ENCODE measurements around the gene FOXJ1. TPM values are rescaled to one million over a fixed set of nuclear protein-coding genes. Genes with fewer than 3 reads are reported as not detected.

Gene FOXJ1
- total and polyA plus RNA-seq, 4 donors = 32.5 to 95.0 (median 50.3) TPM

DNA sequence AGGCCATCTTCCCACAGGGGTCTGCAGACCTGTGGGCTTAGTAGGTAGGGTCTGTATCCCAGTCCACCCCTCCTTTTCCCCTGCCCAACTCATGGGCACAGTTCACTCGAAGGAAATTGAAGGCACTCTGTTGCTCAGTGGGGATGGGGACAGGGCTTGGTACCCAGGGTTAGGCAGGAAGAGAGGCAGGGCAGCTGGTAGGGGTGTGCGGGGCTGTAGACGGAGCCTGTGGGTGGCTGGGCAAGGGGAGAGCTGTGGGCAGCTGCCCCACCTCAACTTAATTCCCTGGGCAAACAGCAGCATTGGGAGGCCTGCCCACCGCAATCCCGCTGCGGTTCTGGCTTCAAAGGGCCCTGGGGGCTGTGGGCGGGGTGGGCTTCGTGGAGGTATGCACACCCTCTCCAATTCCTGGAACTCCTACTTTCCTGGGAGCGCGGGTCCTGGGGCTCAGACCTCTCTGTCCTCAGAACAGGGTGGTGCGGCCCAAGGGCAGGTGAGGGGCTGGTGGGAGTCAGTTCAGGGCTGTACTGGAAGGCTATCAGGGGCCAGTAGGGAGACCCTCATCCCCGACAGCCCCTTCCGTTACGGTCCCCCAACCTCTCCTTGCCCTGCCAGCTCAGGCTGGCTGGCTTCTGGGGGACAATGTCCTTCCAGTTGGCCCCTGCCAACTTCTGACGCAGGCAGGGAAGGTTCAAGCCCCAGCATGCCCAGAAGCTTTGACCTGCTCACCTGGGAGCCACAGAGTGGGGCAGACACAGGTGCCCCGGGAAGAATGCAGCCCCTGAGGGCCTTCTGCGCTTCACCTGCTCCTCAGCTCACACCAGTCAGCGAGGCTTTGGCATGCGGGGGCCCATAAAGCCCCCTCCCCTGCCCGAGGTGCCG lies 9.1 kb downstream of the FOXJ1 start:
- TF ChIP-seq CTCF (IDR thresholded peaks at IDR 0.05; ENCODE audit: control extremely low read depth, extremely low read depth) = no peak
- no peaks in the 10 kb centered on the region for H3K36me3 ChIP-seq (ENCODE audit: control insufficient read depth in 4 of 4, insufficient read depth in 4 of 4, low read length in 4 of 4)
- H3K4me3 ChIP-seq = no peak overlapping the region
- 74 to 78% methylated on average over 20 to 21 of the region's 21 CpGs for WGBS, 2 donors
- ATAC-seq (ENCODE audit: insufficient read depth, low FRiP score) = no peak
- DNase-seq = peak; percentile 20 to 33 (median 32)
- H3K9me3 ChIP-seq (ENCODE audit: control insufficient read depth in 4 of 4, insufficient read depth in 3 of 4, low read length in 3 of 4) = no peaks in the 10 kb centered on the region
- peaks cover 0 to 51% (median 48%) of the 10 kb centered on the region in 3 donors for H3K27me3 ChIP-seq (ENCODE audit: control insufficient read depth in 3 of 3, insufficient read depth in 3 of 3, low read length in 2 of 3)
- H3K4me1 ChIP-seq (ENCODE audit: control insufficient read depth in 5 of 5, insufficient read depth in 5 of 5, low read length in 5 of 5) = peaks cover 0 to 27% (median 0%) of the 10 kb centered on the region in 5 donors
- H3K9ac ChIP-seq (ENCODE audit: insufficient read depth in 1 of 2, low read length in 2 of 2) = no peak overlapping the region
- no peak overlapping the region for H3K27ac ChIP-seq (ENCODE audit: low read depth in 1 of 2, low read length in 1 of 2)

DNA sequence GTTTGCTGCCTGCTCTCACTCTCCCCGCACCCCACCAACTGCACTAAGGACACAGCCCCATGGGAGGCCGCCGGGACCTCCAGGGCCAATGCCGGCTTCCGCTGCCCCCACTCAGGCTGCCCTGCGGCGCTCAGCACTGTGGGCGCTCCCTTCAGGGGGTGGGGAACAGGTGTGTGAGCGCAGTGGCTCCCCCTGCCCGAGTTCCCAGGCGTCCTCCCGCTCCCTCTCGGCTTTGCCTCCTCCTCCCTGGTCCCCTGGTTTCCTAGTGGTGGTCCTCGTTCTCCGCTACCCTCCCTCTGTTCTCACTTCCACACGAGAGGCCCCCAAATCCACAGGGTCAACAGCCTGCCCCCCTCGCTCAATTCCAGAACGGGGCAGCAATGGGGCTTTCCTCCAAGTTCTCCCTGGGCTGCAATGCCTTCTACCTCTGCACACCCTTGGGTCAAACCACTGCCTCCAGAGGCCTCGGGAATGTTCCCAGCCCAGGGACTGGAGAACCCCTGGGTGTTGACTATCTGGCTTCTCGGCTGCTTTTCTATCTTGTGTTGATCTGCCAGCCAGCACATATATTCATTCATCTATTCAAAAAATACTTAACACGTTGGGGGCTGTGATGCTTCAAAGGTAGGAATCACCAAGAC lies 9.9 kb downstream of the FOXJ1 start:
- DNase-seq (no peak), ATAC-seq (ENCODE audit: insufficient read depth, low FRiP score) (no peak)
- Histone ChIP-seq H3K27ac (ENCODE audit: low read depth in 1 of 2, low read length in 1 of 2) (no peak overlapping the region), H3K4me1 (ENCODE audit: control insufficient read depth in 5 of 5, insufficient read depth in 5 of 5, low read length in 5 of 5) (peaks cover 0 to 27% (median 0%) of the 10 kb centered on the region in 5 donors), H3K36me3 (ENCODE audit: control insufficient read depth in 4 of 4, insufficient read depth in 4 of 4, low read length in 4 of 4) (no peaks in the 10 kb centered on the region), H3K27me3 (ENCODE audit: control insufficient read depth in 3 of 3, insufficient read depth in 3 of 3, low read length in 2 of 3) (peaks cover 0 to 48% (median 40%) of the 10 kb centered on the region in 3 donors), H3K9me3 (ENCODE audit: control insufficient read depth in 4 of 4, insufficient read depth in 3 of 4, low read length in 3 of 4) (no peaks in the 10 kb centered on the region), H3K4me3 (no peak overlapping the region), H3K9ac (ENCODE audit: insufficient read depth in 1 of 2, low read length in 2 of 2) (no peak overlapping the region)
- WGBS, 2 donors = 80 to 81% methylated on average over 20 to 21 of the region's 21 CpGs
- no peak for TF ChIP-seq CTCF (IDR thresholded peaks at IDR 0.05; ENCODE audit: control extremely low read depth, extremely low read depth)

- Histone ChIP-seq H3K36me3 (ENCODE audit: control insufficient read depth in 4 of 4, insufficient read depth in 4 of 4, low read length in 4 of 4) (no peaks in the 10 kb centered on the region), H3K4me1 (ENCODE audit: control insufficient read depth in 5 of 5, insufficient read depth in 5 of 5, low read length in 5 of 5) (peaks cover 0 to 22% (median 0%) of the 10 kb centered on the region in 5 donors), H3K9ac (ENCODE audit: insufficient read depth in 1 of 2, low read length in 2 of 2) (no peak overlapping the region), H3K4me3 (no peak overlapping the region), H3K27me3 (ENCODE audit: control insufficient read depth in 3 of 3, insufficient read depth in 3 of 3, low read length in 2 of 3) (peaks cover 0 to 42% (median 34%) of the 10 kb centered on the region in 3 donors), H3K27ac (ENCODE audit: low read depth in 1 of 2, low read length in 1 of 2) (no peak overlapping the region), H3K9me3 (ENCODE audit: control insufficient read depth in 4 of 4, insufficient read depth in 3 of 4, low read length in 3 of 4) (no peaks in the 10 kb centered on the region)
- DNase-seq = no peak
- ATAC-seq (ENCODE audit: insufficient read depth, low FRiP score) = no peak
- TF ChIP-seq CTCF (IDR thresholded peaks at IDR 0.05; ENCODE audit: control extremely low read depth, extremely low read depth) = no peak
- WGBS, 2 donors = 39 to 51% methylated on average over 13 of the region's 13 CpGs
These were observed 10.6 kb downstream of the FOXJ1 start for GRCh38 chr17:76130473-76130872.

Measured in lung (tissue), 12 donors.